Fibroblast of peridontal ligament (primary cell): ENCODE results near the gene CRIP2.

ENCODE experiments used
- DNase-seq: peaks from one replicate; pipeline ENCODE4 v3.0.0-alpha.2; 2010; ENCODE audit errors: extremely low read depth

Gene CRIP2

DNA sequence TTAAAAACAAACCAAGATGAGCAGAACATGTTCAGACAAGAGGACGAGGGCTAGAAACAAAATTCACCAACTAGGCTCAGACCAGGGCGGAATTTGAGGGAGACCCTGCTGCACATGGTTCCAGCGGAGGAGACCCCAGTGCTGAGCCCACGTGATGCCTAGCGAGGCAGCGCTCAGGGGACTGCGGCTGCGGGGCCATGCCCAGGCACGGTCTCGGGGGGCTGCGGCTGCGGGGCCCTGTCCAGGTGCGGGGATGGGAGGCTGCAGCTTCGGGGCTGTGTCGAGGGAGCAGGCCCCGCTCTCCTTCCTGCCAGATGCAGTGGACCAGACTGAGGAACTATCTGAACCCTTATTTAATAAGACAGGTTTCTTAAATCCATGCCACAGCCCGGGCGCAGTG, 12.7 kb upstream of the CRIP2 start:
- no peak for DNase-seq

DNA sequence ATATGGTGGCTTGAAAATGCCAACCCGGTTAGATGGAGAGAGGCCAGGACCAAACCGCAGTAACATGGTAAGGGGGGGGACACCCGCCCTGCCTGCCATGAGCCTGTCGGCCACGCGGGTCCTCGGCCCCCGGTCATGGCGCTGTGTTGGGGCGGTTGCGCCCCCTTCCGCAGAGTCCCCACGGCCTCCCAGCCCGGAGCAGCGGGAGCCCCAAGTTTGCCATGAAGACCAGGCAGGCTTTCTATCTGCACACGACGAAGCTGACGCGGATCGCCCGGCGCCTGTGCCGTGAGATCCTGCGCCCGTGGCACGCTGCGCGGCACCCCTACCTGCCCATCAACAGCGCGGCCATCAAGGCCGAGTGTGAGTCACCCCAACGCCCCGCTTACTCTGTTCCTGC, 10.1 kb upstream of the CRIP2 start:
- DNase-seq: no peak

- no peak for DNase-seq
Observed at GRCh38 chr14:105465209-105466031, 9.2 kb upstream of the CRIP2 start.

GRCh38 chr14:105466531-105467248, 7.9 kb upstream of the CRIP2 start:
- no peak for DNase-seq

DNA sequence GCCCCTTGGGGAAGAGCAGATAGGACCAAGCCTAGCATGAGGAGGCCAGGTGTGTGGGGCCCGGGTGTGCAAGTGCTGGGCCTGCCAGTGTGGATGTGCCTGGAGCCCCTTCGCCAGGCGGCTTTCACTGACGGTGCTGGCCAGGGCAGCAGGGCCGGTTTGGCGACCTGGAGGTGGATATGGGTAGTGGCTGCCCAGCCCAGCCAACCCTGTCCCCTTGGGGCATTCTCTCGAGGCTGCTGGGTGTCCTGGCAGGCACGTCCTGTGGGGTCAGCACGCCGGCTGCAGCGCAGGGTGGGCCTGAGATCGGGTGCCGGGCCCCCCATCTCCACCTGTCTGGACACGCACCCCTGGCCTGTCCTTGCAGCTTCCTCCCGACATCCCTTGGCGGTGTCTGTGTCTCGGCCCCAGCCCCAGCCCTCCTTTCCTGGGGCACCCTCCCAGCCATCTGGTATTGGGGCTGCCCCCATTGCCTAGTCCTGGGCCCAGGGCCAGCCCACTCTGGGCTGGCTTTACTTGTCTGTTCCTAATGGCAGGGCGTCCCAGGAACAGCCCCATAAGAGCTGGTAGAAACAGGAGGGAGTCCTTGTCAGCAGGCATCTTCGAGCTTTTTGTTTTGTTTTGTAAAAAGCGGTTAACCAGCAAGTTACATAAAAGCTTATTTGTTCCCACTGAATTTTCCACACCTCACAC, 7.2 kb upstream of the CRIP2 start:
- DNase-seq: no peak

- no peak for DNase-seq
Observed at GRCh38 chr14:105467942-105468471, 6.6 kb upstream of the CRIP2 start.

GRCh38 chr14:105468621-105469241, 5.9 kb upstream of the CRIP2 start:
- no peak for DNase-seq

- DNase-seq: no peak
Observed at GRCh38 chr14:105469456-105470349, 4.9 kb upstream of the CRIP2 start.

DNA sequence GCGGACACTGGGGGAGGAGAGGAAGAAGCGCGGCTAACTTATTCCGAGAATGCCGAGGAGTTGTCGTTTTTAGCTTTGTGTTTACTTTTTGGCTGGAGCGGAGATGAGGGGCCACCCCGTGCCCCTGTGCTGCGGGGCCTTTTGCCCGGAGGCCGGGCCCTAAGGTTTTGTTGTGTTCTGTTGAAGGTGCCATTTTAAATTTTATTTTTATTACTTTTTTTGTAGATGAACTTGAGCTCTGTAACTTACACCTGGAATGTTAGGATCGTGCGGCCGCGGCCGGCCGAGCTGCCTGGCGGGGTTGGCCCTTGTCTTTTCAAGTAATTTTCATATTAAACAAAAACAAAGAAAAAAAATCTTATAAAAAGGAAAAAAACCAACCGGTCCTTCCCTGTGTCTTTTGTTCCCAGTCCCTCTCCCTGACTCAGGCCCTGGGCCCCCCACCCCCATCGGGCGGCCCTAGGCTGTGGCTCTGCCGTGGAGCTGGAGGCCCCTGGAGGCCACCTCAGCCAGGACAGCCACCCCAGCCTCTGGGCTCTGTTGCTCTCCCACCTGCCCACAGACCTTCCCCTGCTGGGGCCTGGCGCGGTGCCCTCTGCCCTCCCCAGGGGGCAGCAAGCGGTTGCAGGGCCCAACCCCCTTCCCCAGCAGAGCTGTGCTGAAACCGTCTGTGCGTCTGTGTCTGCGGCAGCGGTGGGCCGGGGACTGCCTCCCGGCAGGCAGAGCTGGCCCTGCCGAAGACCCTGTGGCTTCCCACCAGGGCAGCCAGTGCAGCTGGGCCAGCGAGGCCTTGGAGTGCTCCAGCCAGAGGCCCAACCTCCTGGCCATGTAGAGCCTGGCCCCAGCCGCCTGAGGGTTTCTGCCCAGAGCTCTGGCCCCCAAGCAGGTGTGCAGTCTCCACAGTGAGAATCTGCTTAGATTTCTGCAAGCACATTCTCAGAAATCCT, 4.0 kb upstream of the CRIP2 start:
- DNase-seq: no peak

DNA sequence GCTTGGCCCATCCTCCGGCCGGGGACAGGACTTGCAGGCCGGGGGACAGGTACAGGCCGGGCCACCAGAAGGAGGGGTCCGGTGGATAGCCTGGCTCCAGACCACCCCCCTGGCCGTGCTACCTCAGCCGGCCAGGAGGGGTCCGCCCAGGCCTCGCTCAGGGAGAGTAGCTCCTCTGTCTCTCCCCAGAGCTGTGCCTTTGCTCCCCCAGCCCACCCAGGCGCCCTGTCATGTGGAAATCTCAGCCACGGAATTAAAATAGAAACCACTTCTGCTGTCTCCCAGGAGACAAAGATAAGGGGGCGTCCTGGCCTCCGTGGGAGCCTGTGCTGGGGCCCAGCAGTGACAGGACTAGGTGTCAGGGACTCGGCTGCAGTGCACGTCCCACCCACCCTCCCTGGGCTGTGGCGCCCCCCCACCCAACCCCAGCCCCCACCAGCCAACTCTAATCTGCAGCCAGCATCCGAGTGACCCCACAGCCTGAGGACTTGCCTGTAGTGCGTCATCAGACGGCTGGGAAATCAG, 3.3 kb upstream of the CRIP2 start:
- DNase-seq: no peak

DNA sequence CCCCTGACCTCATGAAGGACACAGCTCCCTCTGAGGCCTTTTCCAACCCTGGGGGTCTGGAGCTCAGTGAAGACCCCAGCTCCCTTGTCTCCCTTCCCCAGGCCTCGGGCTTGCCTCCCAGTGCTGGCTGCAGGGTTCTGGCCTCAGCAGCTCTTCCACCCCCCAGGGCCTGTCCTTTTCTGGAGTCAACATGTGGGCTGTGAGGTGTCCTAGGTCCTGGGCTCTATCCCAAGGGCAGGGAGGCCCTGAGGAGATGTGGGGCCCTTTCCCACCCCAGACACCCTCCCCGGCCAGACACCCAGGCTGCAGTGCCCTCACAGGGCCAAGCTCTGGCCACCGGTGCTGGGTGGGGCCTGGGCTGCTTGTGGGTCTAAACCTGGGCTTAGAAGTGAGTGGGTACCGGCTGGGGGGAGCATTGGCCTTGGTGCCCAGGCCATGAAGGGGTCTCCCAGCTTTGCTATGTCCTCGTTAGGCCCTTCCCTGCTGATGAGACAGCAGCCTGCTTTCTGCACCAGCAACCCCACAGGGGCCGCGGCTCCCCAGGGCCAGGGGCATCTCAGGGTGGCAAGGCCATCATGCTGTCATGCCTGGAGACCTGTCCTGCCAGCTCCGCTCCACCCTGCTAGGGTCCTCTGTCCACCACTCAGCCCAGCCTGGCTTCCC, 2.7 kb upstream of the CRIP2 start:
- DNase-seq: no peak

DNA sequence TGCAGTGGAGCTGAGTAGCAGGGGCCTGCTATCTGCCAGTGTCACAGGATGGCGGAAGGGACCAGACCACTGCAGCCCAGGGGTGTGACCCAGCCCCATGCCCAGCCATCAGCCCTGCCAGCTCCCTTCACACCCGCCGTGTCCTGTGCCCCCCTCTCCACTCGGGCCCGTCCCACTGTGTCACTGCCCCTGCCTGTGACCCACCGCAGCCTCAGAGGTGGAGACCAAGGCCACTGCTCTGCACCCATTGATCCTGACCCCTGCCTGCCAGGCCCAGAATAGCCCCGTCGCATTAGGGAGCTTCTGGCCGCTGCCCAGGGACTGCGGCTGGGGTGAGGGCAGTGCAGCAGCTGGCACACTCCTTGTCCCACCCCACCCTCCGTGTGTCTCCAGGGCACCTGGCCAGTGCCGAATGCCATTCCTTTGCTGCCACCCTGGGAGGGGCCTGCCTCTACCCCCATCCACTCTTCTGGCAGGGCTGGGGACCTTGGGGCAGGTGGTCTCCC, 2.1 kb upstream of the CRIP2 start:
- DNase-seq: no peak

DNA sequence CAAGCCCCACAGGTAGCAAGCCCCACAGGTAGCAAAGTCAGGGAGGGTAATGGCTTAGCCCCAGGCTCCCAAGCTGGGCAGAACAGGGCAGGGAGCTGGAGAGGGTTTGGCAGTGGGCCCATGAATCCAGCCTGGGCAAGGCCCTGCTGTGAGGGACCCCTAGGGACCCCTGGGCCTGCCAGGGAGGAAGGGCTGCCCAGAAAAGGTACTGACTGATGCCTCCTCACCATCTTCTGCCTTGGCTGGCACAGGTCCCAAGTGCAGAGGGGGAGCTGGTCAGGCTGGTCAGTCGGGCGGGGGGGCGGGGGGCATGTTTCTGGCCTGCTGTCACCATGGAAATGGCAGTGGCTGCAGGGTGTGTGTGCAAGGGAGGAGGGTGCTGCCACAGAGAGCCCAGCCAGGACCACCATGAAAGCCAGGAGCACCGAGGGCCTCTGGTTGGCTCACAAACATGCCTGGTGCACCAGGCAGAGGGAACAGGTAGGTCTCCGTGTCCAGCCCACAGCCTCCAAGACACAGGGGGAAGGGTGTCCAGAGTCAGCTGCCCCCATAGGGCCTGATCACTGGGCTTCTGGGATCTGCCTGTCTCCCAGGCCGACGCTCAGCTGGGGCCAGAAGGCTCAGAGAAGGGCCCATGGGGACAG, 1.5 kb upstream of the CRIP2 start:
- no peak for DNase-seq

DNA sequence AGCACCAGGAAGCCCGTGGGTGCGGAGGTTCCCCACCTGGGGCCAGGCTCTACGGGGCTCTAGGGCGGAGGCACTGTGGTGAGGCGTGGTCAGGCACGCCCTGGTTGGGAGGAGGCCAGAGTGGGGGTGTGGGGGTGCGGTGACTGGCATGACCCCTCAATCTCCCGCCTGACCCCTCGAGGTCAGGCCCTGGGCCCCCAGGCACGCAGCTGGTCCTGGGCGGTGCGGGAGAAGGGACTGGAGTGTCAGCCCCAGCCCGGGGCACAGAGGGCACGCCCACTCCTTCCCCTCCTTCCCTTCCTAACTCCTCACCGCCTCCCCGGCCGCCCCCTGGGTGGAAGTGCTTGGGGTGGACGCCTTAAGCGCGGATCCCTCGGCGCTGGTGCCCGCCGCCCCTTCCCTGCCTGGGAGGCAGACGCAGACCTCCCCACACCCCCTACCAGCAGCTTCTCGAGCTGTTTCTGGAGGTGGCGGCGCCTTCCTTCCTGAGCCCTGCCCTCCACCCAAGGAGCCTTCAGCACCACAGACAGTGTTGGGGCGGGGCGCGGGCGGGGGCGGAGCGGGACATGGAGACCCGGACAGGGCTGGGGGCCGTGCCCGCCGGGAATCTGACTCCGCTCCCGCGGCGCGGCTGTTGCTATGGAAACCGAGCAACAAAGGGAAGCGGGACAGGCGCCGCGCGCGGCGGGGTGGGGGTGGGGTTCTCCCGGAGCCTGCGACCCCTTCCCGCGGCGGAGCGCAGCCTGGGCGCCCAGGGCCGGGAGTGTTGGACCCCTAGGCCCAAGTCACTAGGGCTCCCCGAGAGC, 741 bp upstream of the CRIP2 start:
- peak; percentile 44 for DNase-seq

- no peak for DNase-seq
Observed at GRCh38 chr14:105475269-105476096, 862 bp downstream of the CRIP2 start.

DNA sequence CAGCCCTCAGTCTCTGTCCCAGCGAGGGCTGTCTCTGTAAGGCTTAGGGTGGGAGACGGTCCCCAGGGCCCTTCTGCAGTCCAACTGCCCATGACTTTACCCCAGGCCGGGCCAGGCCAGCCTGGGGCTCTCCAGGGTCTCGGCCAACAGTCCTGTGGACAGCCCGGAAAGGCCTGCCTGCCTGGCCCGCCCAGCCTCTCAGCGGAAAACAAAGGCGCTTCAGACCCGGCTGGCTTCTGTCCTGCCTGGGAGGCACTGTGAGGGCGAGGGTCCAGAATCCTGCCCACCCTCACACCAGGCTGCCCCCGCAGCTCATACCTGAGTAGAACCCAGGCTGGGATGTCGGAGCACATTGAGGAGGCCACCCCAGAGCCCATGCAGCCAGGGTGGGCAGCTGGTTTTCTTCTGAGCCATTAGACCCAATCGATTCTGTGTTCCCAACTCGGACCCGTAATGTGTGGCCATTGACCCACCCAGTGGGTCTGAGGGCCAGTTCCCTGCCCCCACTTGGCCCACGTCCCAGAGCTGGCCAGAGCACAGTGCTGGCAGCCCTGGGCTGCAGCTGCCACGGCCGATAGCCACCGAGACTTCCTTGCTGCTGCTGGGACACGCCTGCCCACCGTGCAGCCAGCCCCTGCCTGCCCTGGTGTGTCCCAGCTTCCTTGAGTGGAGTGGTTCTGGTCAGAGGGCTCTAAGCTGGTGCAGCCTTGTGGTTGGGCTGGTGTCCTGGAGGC, 1.6 kb downstream of the CRIP2 start:
- no peak for DNase-seq
